GM19239 (cell line): ENCODE results near the gene CTNNB1.
A peak's percentile ranks its signal among the peaks of the same experiment; 100 is the strongest.

ENCODE experiments used
- DNase-seq: peaks from one replicate; pipeline ENCODE4 v3.0.0; 2011; ENCODE audit warnings: low spot score; ENCODE audit not compliant: insufficient read length
- FAIRE-seq: peaks from 2 replicates; lab custom pipeline; 2011; peaks lifted over from hg19 to GRCh38; lab: Jason Lieb, UNC

CTNNB1 gene

DNA sequence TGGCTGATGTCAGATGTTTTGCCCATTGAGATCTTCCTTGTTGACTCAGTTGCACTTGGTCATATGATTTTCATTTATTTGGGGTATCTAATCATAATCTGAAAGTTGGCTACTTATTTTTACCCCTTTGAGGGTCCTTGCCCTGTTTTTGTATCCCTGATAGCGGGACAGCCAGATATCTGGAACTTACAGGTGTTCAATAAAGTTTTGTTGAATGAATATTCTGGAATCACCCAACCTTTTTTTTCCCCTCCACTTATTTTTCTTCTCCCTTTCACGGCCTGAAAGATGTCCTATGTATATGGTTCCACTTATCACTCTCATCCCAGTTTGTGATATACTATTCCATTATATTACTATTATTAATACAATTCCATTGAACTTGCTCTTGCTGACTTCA, 12.8 kb downstream of the CTNNB1 start:
- FAIRE-seq: peak; percentile 8
- DNase-seq: no peak

DNA sequence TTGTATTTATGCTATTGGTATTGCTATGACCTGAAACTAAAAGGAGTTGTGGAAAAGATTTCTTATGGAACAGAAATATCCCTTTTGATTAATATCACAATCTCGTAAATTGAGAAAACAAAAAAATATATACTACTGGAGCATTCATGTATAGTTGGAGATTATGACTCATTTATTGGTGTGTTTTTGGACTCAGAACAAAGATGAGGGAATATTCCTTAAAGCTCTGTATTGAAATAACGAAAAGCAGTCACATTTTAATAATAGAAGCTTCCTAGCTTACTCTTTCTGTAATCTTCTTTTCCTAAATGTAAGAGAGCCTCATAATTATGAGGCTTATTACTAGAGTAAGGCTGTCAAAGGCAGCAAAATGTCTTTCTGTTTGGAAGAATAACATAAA, 14.3 kb downstream of the CTNNB1 start:
- DNase-seq: no peak
- FAIRE-seq: no peak

DNA sequence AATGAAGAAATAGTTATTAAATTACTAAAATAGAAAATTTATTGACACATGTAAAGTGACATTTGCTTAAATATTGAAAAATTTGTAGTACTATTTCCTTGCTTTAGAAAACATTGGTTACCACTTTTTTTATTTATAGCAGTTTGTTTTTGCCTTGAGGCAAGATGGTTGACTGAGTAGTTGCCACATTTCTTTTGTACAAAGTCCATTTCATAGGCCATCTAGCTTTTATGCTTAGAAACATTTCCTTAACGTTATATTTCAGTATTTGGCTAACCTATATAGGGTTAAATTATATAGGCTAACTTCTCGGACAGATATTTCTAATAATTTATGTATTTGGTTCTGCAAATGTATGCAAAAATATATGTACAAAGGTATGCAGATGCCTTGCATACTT, 17.1 kb downstream of the CTNNB1 start:
- FAIRE-seq (no peak), DNase-seq (no peak)

DNA sequence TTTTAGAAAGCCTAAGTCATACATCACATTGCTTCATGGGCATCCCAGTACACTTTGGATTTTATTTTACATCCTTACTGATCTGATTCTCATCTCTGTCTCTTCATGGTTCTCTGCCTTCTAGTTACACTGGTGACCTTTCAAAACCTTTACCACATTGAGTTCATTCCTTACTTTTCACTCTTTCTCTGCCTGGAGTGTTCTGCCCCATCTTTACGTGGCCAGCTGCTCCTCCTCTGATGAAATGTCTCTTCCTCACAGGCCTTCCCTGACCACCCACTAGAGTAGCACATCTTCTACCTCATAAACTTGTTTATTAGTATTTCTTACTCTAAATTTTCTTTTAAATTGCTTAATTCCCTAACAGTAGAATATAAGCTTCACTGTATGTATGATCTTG, 17.7 kb downstream of the CTNNB1 start:
- DNase-seq (no peak), FAIRE-seq (no peak)

DNA sequence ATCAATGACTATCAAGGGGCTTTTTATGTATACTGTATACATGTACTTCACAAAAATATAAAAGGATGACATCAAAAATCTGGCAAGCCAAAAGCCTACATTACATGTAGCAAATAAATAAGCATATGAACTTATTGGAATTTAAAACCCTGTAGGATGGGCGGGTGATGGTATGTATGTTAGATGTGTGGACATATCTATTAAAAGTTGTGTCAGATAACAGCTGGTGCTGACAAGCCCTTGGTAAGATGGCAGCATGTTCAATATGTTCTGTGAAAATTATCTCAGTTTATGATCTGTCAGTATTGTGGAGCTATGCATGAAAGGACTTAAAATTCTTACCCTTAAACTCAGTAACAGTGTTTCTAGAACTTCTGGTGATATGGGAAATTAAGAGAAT, 20.1 kb downstream of the CTNNB1 start:
- no peak for FAIRE-seq
- DNase-seq: no peak

DNA sequence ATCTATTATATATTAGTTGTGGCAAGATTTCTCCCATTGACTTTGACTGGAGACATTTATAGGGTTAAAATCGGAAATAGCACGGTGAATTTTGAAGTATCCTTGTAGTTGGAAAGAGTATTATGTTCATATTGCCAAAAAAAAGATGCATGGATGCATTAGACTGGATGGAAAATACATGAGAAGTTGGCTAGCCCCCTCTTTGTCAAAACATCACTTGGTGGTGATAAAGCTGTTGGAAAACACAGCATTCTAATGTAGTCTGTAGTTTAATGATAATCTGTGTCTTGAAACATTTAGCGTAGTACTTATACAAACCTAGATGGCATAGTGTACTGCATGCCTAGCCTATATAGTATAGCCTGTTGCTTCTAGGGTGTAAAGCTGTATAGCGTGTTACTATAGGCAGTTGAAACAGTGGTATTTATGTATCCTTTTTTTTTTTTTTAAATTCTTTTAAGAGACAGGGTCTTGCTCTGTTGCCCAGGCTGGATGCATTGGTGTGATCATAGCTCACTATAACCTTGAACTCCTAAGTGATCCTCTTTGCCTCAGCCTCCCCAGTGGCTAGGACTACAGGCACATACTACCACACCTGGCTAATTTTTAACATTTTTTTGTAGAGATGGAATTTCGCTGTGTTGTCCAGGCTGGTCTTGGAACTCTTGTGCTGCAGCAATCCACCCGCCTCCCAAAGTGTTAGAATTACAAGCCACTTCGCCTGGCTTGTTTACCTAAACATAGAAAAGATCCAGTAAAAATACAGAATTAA, 21.8 kb downstream of the CTNNB1 start:
- no peak for DNase-seq
- no peak for FAIRE-seq

DNA sequence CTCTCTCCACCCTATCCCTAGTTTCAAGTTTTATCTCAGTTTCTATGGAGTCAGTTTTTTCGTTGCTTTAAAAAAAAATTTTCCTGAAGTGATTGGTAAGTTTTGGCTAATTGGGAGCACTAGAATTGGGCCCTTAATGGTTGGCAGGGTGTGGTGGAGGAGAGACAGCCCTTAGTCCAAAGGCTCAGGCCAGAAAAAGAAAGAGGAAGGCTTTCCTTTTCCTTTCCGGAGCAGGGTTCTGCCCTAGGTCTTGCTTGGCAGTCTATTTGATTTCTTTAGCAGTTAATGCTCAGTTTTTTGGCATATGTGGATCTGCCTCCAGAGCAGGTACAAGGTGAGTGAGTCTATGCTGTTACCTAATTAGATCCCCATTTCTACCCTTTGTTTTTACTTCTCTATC, 22.7 kb downstream of the CTNNB1 start:
- DNase-seq (no peak), FAIRE-seq (no peak)

DNA sequence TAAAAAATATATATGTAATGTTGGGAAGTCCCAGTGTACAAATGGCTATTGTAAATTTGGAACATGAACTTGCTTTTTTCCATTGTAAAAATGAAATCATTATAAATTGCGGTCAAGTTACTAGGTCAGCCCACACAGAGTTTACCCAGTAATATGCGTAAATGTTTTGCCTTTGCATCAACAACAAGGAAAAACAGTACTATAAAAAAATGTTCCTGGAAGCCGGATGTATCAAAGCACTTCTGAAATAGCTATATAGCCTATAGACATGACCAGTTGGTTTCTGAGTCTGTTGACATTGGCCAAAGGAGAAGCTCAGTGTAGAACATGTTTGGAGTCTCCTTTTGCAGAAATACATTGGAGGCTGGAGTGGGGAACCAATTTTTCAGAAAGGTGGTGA, 23.2 kb downstream of the CTNNB1 start:
- FAIRE-seq: no peak
- no peak for DNase-seq

DNA sequence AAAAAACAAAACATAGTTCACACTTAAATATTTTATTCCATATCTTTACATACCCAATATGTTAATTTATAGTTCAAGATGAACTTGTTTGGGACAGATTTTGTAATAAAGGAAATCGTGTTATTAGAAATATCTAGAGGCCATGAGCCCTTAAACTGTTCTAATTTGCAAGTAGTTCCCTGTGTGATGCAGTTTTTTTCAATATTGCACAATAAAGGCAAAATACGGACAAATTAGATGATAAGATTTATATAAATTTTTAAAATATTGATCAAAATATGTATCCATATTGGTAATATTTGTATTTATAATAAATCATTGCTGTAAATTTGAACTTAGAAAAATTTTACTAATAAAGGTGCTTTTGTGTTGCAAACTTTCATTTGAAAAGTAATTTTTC, 23.8 kb downstream of the CTNNB1 start:
- no peak for DNase-seq
- FAIRE-seq: no peak

DNA sequence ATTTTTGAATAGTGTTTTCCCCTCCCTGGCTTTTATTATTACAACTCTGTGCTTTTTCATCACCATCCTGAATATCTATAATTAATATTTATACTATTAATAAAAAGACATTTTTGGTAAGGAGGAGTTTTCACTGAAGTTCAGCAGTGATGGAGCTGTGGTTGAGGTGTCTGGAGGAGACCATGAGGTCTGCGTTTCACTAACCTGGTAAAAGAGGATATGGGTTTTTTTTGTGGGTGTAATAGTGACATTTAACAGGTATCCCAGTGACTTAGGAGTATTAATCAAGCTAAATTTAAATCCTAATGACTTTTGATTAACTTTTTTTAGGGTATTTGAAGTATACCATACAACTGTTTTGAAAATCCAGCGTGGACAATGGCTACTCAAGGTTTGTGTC, 24.4 kb downstream of the CTNNB1 start:
- DNase-seq (no peak), FAIRE-seq (no peak)

DNA sequence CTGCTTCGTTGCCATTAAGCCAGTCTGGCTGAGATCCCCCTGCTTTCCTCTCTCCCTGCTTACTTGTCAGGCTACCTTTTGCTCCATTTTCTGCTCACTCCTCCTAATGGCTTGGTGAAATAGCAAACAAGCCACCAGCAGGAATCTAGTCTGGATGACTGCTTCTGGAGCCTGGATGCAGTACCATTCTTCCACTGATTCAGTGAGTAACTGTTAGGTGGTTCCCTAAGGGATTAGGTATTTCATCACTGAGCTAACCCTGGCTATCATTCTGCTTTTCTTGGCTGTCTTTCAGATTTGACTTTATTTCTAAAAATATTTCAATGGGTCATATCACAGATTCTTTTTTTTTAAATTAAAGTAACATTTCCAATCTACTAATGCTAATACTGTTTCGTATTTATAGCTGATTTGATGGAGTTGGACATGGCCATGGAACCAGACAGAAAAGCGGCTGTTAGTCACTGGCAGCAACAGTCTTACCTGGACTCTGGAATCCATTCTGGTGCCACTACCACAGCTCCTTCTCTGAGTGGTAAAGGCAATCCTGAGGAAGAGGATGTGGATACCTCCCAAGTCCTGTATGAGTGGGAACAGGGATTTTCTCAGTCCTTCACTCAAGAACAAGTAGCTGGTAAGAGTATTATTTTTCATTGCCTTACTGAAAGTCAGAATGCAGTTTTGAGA, 25.0 kb downstream of the CTNNB1 start:
- DNase-seq (no peak), FAIRE-seq (no peak)

DNA sequence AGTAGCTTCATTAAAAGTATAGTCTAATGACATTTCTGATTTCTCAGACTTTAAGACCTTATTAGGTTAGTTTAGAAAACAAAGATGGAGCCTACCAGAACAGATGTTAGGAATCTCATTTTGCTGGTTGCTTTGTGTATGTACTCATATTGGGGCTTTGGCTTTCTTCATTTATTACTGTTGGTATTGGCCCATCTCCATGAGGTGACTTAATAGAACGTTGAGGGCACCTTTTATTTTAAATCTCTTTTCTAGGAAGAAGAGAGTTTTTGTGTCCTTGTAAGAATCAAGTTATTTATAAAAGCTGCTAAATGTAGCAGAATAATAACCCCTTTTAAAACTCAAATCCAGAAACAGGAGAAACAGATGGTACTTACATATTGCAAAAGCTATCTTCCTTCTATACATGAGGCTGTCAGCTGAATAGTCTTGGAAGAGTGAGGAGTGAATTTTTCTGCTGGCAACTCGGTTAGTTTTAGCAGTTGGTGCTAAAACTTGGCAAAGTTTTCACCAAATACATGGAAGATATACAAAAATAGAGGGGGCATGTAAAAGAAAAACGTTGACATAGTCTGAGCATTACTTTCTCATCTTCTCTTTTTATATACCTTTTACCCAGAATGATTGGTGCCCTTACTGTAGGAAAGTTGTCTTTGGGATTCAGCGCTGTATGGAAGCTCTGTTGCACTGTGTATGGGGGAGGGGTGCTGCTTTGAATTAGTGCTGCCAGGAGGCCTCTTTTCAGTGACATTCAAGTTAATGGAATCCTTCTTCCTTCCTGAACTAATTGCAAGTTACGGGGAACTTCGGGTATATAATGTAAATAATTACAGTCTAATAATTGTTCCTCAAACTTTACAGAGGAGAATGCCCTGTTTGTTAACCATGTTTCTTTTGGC, 35.8 kb downstream of the CTNNB1 start:
- no peak for DNase-seq
- FAIRE-seq: peak; percentile 56

DNA sequence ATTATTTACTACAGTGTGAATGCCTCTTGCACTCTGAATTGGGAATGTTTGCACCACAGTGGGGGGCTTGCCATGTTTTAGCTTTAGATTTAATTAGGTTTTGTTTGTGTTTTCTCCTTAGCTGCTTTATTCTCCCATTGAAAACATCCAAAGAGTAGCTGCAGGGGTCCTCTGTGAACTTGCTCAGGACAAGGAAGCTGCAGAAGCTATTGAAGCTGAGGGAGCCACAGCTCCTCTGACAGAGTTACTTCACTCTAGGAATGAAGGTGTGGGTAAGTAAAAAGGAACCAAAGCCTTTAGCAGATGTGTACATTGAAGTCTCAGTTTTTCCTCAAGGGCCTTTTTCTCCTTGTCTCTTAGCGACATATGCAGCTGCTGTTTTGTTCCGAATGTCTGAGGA, 36.9 kb downstream of the CTNNB1 start:
- no peak for FAIRE-seq
- no peak for DNase-seq

DNA sequence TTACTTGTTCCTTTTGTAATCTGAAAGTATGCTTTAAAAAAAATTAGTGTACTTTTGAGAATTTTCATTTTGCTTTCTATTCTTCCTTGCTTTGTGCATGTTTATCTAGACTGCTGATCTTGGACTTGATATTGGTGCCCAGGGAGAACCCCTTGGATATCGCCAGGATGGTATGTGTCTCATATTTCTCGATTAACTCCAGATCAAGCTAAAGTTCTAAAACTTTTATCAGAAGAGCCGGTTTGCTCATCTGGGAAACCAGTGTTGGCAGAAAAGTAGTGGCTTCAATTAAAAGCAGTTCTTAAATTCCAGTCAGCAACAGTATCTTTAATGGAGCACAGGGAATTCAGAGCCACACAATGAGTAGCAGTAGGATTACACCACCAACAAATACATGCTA, 38.6 kb downstream of the CTNNB1 start:
- FAIRE-seq (no peak), DNase-seq (no peak)

DNA sequence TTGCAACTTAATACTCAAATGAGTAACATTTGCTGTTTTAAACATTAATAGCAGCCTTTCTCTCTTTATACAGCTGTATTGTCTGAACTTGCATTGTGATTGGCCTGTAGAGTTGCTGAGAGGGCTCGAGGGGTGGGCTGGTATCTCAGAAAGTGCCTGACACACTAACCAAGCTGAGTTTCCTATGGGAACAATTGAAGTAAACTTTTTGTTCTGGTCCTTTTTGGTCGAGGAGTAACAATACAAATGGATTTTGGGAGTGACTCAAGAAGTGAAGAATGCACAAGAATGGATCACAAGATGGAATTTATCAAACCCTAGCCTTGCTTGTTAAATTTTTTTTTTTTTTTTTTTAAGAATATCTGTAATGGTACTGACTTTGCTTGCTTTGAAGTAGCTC, 40.3 kb downstream of the CTNNB1 start:
- DNase-seq (no peak), FAIRE-seq (no peak)

DNA sequence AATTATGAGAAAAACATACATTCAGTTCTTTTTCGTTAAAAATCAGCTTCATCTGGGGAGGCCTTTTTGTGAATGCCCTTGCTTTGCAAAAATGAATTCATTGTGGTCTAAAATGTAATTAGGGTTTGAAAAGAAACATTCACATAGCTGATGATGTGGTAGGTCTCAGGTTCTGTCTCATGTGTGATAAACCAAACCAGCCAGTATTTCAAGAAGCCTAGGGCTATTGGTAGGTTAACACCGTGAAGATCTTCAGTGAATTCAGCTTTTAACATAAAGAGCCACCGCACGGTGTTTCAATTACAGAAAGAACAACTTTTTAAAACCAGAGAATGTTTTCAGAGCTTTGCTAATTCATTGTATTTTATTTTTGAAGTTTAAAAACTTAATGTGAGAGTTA, 41.9 kb downstream of the CTNNB1 start:
- no peak for DNase-seq
- no peak for FAIRE-seq

DNA sequence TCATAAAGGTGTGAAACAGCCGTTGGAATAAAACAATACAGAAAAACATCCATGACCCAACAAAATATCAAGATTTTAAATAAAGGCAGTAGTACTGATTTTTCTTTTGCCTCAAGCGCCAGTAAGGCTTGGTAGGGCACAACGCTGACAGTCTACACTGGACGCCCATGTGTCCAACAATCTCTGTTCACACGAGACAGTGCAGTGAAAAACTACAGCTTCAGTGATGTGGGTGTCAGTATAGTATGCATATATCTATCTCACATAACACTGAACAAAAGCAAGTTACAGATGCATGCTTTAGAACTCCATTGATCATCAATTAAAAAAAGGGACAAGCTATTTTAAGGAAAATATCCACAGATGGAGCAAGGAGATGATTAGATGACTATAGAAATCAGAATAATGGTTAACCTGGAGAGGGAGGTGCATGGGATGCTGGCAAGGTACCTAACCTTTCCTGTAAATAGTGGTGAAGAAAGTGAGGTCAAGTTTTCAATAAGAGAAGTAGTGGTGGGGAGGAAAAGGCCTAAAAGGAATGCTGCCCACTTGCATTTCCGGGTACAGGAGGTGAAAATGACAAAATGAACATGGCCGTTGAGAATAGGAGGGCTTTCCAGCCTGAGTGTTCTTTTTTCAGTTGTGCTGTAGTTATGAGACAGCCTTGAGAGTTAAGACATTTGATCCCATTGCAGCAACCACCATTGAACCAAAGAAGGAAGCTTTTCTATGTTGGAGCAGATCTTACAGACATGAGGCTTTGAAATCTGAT, 42.7 kb downstream of the CTNNB1 start:
- DNase-seq: no peak
- FAIRE-seq: no peak

DNA sequence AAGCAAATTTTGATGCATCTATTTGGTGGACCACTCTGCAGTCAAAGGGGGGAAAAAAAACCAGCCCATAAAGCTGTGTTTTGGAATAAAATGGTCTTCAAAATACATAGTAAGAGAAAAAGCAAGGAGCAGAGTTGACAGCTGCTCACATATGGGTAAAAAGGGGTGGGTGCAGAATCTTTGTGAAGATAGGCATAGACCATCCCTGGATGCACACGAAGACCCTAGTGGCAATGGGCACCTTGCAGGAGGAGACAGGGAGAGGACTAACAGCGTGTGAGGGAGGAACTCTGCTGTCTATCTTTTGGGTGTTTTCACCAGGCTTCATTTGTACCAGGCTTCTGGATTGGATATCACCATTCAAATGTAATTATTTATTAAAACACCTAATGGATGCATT, 43.9 kb downstream of the CTNNB1 start:
- DNase-seq (no peak), FAIRE-seq (no peak)

DNA sequence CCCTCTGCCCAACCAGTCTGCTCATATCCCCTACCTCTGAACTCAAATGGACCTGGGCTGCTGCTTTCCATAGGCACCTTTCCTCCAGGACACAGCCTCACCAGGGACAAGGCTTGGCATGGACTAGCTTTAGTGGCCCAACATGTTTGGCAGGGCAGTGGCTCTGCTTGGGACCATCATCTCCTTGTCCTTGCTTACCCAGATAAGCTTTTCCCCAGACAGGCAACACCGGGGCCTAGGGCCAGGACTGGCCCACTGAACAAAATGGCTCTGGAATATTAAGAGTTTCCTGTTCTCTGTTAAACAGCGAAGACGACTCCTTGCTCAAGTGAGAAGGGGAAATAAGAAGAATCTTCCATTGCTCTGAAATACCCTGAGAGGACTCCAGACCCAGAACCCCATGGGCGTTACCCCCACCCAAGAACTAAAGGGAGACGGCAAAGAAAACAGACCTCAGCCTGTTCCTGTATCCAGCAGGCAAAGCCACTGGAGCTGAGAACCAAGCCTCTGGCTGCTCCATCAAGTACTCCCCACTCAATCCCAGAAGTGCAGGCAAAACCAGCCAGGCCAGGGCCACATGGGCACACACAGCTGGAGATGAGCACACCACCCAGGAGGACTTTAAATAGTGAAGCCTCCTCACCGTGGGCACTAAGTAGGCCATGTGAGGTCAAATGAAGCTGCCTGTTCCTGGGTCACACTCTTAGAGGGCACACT, 45.5 kb downstream of the CTNNB1 start:
- DNase-seq (no peak), FAIRE-seq (no peak)
